ENCODE measurements around the gene NR3C2.

DNA sequence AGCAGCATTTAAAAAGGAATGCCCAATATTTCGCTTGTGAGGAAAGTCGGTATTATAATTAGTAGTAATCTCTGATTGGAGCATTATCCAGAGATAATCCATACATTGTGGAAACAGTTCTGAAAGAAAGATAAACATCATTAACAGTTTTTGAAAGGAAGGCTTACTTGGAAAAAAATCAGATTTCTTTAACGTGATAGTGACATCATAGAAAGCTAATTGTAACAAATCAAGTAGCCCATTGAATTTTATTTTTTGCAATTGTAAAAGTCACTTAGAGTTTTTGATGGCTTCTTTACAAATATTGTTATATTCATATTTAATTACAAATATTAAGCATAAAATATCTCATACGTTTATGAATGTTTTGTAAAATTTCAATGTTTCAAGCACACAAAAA, 11.6 kb upstream of the NR3C2 start:
- TF ChIP-seq, protein P1, sequence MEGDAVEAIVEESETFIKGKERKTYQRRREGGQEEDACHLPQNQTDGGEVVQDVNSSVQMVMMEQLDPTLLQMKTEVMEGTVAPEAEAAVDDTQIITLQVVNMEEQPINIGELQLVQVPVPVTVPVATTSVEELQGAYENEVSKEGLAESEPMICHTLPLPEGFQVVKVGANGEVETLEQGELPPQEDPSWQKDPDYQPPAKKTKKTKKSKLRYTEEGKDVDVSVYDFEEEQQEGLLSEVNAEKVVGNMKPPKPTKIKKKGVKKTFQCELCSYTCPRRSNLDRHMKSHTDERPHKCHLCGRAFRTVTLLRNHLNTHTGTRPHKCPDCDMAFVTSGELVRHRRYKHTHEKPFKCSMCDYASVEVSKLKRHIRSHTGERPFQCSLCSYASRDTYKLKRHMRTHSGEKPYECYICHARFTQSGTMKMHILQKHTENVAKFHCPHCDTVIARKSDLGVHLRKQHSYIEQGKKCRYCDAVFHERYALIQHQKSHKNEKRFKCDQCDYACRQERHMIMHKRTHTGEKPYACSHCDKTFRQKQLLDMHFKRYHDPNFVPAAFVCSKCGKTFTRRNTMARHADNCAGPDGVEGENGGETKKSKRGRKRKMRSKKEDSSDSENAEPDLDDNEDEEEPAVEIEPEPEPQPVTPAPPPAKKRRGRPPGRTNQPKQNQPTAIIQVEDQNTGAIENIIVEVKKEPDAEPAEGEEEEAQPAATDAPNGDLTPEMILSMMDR (IDR thresholded peaks at IDR 0.05), result no peak
- no peak for TF ChIP-seq POLR2A (IDR thresholded peaks at IDR 0.05)
- no peak for TF ChIP-seq EP300 (IDR thresholded peaks at IDR 0.05)

Data from tibial nerve (tissue), 4 donors.